ENCODE measurements around the gene FAM193A.

DNA sequence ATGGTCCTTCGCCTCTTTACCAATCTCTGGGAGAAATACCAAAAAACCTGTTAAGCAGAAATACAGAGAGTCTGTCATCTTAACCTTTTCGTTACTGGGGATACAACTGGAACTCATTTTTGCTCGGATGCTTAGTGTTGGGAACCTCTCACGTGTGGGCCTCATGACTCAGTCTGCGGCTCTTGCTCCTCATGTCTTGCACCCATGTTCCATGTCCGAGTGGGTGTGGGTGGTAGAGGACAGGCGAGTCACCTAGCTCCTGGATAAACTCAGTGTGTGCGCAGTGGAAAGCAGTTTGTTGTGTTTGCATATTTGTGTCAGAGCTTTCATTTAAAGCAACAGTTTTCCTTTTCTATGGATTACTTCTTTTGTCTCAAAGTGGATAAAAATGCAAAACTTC, 149.1 kb downstream of the FAM193A start:
- TF ChIP-seq, protein P1, sequence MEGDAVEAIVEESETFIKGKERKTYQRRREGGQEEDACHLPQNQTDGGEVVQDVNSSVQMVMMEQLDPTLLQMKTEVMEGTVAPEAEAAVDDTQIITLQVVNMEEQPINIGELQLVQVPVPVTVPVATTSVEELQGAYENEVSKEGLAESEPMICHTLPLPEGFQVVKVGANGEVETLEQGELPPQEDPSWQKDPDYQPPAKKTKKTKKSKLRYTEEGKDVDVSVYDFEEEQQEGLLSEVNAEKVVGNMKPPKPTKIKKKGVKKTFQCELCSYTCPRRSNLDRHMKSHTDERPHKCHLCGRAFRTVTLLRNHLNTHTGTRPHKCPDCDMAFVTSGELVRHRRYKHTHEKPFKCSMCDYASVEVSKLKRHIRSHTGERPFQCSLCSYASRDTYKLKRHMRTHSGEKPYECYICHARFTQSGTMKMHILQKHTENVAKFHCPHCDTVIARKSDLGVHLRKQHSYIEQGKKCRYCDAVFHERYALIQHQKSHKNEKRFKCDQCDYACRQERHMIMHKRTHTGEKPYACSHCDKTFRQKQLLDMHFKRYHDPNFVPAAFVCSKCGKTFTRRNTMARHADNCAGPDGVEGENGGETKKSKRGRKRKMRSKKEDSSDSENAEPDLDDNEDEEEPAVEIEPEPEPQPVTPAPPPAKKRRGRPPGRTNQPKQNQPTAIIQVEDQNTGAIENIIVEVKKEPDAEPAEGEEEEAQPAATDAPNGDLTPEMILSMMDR (conservative IDR thresholded peaks at IDR 0.05; ENCODE audit: low read depth, low read length) = no peak
- no peak for TF ChIP-seq EZH2 (IDR thresholded peaks at IDR 0.05; ENCODE audit: borderline replicate concordance, low read depth, low read length, poor library complexity, severe bottlenecking)
